DMS153 treated with DMSO at 0.1 percent for 48 hours (cell line): ENCODE data around the gene CCDC184.
"Not testable (repeated sequence)": the region's sequence is repeated elsewhere in the genome, so short reads cannot be mapped to it uniquely, and the experiment has no call there.

Source experiments
- DNase-seq: peaks from one replicate; lab custom pipeline; 2025; ENCODE audit not compliant: unreplicated experiment; lab: John Stamatoyannopoulos, UW

The CCDC184 gene

GRCh38 chr12:48183091-48183875 is at the start of gene CCDC184:
CCDC184 (plus strand) TSS chr12:48183644; CDS start chr12:48184123, 479 bp downstream.
- DNase-seq: peak; percentile 58

GRCh38 chr12:48135027-48135426 is 48.4 kb upstream of the CCDC184 start:
- DNase-seq: no peak

- DNase-seq: no peak
Measured at GRCh38 chr12:48142818-48143674, 40.4 kb upstream of the CCDC184 start.

- no peak for DNase-seq
Measured at GRCh38 chr12:48143898-48144297, 39.5 kb upstream of the CCDC184 start.

- DNase-seq: no peak
Measured at GRCh38 chr12:48145981-48146380, 37.5 kb upstream of the CCDC184 start.

- no peak for DNase-seq
Measured at GRCh38 chr12:48151103-48151771, 32.2 kb upstream of the CCDC184 start.

GRCh38 chr12:48155786-48156185 is 27.7 kb upstream of the CCDC184 start:
- DNase-seq: not testable (repeated sequence)

- DNase-seq: no peak
Measured at GRCh38 chr12:48156652-48157017, 26.8 kb upstream of the CCDC184 start.

GRCh38 chr12:48157018-48157888 is 26.2 kb upstream of the CCDC184 start, which contains the start of gene ASB8:
ASB8 (minus strand) TSS chr12:48157515; CDS start chr12:48153496, 4,019 bp downstream.
- peak; percentile 96 for DNase-seq

- DNase-seq: no peak
Measured at GRCh38 chr12:48157889-48158370, 25.5 kb upstream of the CCDC184 start.

GRCh38 chr12:48160046-48160445 is 23.4 kb upstream of the CCDC184 start:
- DNase-seq: no peak

- no peak for DNase-seq
Measured at GRCh38 chr12:48160807-48161206, 22.6 kb upstream of the CCDC184 start.

- DNase-seq: no peak
Measured at GRCh38 chr12:48163150-48163747, 20.2 kb upstream of the CCDC184 start.

GRCh38 chr12:48164451-48164850 is 19.0 kb upstream of the CCDC184 start:
- no peak for DNase-seq

- DNase-seq: peak; percentile 48
Measured at GRCh38 chr12:48165089-48165981, 18.1 kb upstream of the CCDC184 start.

GRCh38 chr12:48169011-48169410 is 14.4 kb upstream of the CCDC184 start:
- no peak for DNase-seq

- DNase-seq: no peak
Measured at GRCh38 chr12:48175613-48176416, 7.6 kb upstream of the CCDC184 start.

GRCh38 chr12:48176417-48176751 is 7.1 kb upstream of the CCDC184 start:
- no peak for DNase-seq
